Prostate gland (tissue), 2 donors: Measurements from ENCODE around the gene AFF4. TPM values are rescaled to one million over a fixed set of nuclear protein-coding genes. Genes with fewer than 3 reads are reported as not detected.
"Not testable (repeated sequence)": the region's sequence is repeated elsewhere in the genome, so short reads cannot be mapped to it uniquely, and the experiment has no call there.

Experiments used
- DNase-seq: peaks from one replicate; pipeline ENCODE4 v3.0.0-alpha.2; 2019; ENCODE audit warnings: low spot score
- H3K27ac ChIP-seq, 2 donors: fragments of 200-600 bp; sonication (generic); 2 replicates each; pipeline ENCODE4 v1.5.1; 2017 to 2019
- H3K27me3 ChIP-seq: fragments of 200-600 bp; sonication (generic); replicated peaks from 2 replicates; pipeline ENCODE4 v1.5.1; 2019; ENCODE audit not compliant: insufficient read depth
- H3K36me3 ChIP-seq, 2 donors: fragments of 200-600 bp; sonication (generic); 1 replicate in 1 of 2; 2 replicates in 1 of 2; pipeline versions ENCODE4 v1.5.1 to v1.8.1; 2017 to 2019
- H3K4me1 ChIP-seq: fragments of 200-600 bp; sonication (generic); replicated peaks from 2 replicates; pipeline ENCODE4 v1.5.1; 2019
- H3K4me3 ChIP-seq, 2 donors: fragments of 200-600 bp; sonication (generic); 2 replicates each; pipeline ENCODE4 v1.5.1; 2017 to 2019
- H3K9me3 ChIP-seq: fragments of 200-600 bp; sonication (generic); 2 replicates; pipeline ENCODE4 v1.5.1; 2017
- CTCF ChIP-seq, 4 experiments: fragments of 200-600 bp in 2 of 4; fragments of 450-650 bp in 2 of 4; sonication (generic) in 2 of 4; IDR thresholded peaks; 1 replicate in 3 of 4; 2 replicates in 1 of 4; pipeline ENCODE4 v1.5.1; 2016 to 2019; ENCODE audit warnings: antibody characterized with exemption in 4 of 4, mild to moderate bottlenecking in 2 of 4, moderate library complexity in 2 of 4
- POLR2A ChIP-seq: fragments of 450-650 bp; IDR thresholded peaks from one replicate; pipeline ENCODE4 v1.6.1; 2016; ENCODE audit warnings: antibody characterized with exemption, mild to moderate bottlenecking
- POLR2AphosphoS5 ChIP-seq: sonication (generic); formaldehyde crosslinking; IDR thresholded peaks from one replicate; pipeline ENCODE4 v1.6.1; 2017; ENCODE audit warnings: antibody characterized with exemption
- WGBS: methylation state at CpG from one replicate; pipeline ENCODE4 v1.1.5; 2018; 5-methylcytosine and 5-hydroxymethylcytosine counted together
- intact Hi-C: fragments of 100-400 bp; cut with DNase I; formaldehyde crosslinking; loops from one replicate; pipeline ENCODE4 v1.14.2; 2022
- total RNA-seq, 2 donors: library from RNA; depleted of rRNA; stranded (reverse); fragments of >200 nt; gene quantifications; one replicate each; pipeline ENCODE4 v1.1.0, GENCODE V29; 2016

AFF4 gene
- total RNA-seq, 2 donors from 2014 or later, result 57.2 to 105 TPM

GRCh38 chr5:132860742-132861141 is 102.7 kb downstream of the AFF4 start:
- no peaks in the 10 kb centered on the region for H3K4me1 ChIP-seq
- no peaks in the 10 kb centered on the region for H3K27me3 ChIP-seq
- intact Hi-C loops, result no loop called here
- WGBS, result 63% methylated on average over 5 of the region's 5 CpGs
- H3K9me3 ChIP-seq, result no peaks in the 10 kb centered on the region
- H3K4me3 ChIP-seq, result no peak overlapping the region
- H3K36me3 ChIP-seq, result no peaks in the 10 kb centered on the region
- no peak for DNase-seq
- TF ChIP-seq POLR2A, result no peak
- TF ChIP-seq POLR2AphosphoS5, result no peak
- no peak for TF ChIP-seq CTCF (IDR thresholded peaks at IDR 0.05)
- no peak overlapping the region for H3K27ac ChIP-seq

- no peak for DNase-seq
- TF ChIP-seq POLR2A (no peak), CTCF (IDR thresholded peaks at IDR 0.05) (no peak), POLR2AphosphoS5 (no peak)
- Histone ChIP-seq H3K27me3 (no peaks in the 10 kb centered on the region), H3K27ac (no peak overlapping the region), H3K9me3 (no peaks in the 10 kb centered on the region), H3K4me3 (no peak overlapping the region), H3K36me3 (no peaks in the 10 kb centered on the region), H3K4me1 (no peaks in the 10 kb centered on the region)
- WGBS, result 96% methylated on average over 2 of the region's 2 CpGs
- intact Hi-C loops, result no loop called here
These were observed 103.5 kb downstream of the AFF4 start for GRCh38 chr5:132859889-132860437.

- Histone ChIP-seq H3K36me3 (no peaks in the 10 kb centered on the region), H3K9me3 (no peaks in the 10 kb centered on the region), H3K27ac (no peak overlapping the region), H3K4me3 (no peak overlapping the region), H3K27me3 (no peaks in the 10 kb centered on the region), H3K4me1 (no peaks in the 10 kb centered on the region)
- intact Hi-C loops, result no loop called here
- TF ChIP-seq POLR2AphosphoS5 (no peak), CTCF (IDR thresholded peaks at IDR 0.05) (no peak), POLR2A (no peak)
- no peak for DNase-seq
- 92% methylated on average over 3 of the region's 3 CpGs for WGBS
These were observed 107.4 kb downstream of the AFF4 start for GRCh38 chr5:132856011-132856410.

- H3K27me3 ChIP-seq, H3K9me3 ChIP-seq, DNase-seq, intact Hi-C loops, H3K36me3 ChIP-seq, H3K4me3 ChIP-seq, H3K4me1 ChIP-seq, H3K27ac ChIP-seq: not testable (repeated sequence)
- WGBS, result 97% methylated on average over 5 of the region's 5 CpGs
These were observed 108.4 kb downstream of the AFF4 start for GRCh38 chr5:132854992-132855391.

GRCh38 chr5:132854301-132854700 is 109.1 kb downstream of the AFF4 start:
- Histone ChIP-seq H3K4me3 (no peak overlapping the region), H3K9me3 (no peaks in the 10 kb centered on the region), H3K27ac (peak overlapping the region; percentile 2 to 60), H3K27me3 (no peaks in the 10 kb centered on the region), H3K36me3 (no peaks in the 10 kb centered on the region), H3K4me1 (no peaks in the 10 kb centered on the region)
- 22% methylated on average over 3 of the region's 3 CpGs for WGBS
- no peak for DNase-seq
- intact Hi-C loops, result no loop called here
- TF ChIP-seq CTCF (IDR thresholded peaks at IDR 0.05) (no peak), POLR2A (no peak), POLR2AphosphoS5 (no peak)
